Measurements from ENCODE around the gene CEP128. TPM values are rescaled to one million over a fixed set of nuclear protein-coding genes. Genes with fewer than 3 reads are reported as not detected.

The CEP128 gene
- total RNA-seq, 6 experiments from 2014 or later, result 4.8 to 10.3 (median 8.8) TPM

- Mint-ChIP-seq H3K9me3 (no peaks in the 10 kb centered on the region), H3K27ac (no peak overlapping the region), H3K27me3 (ENCODE audit: insufficient read depth) (no peaks in the 10 kb centered on the region), H3K4me1 (ENCODE audit: low read depth) (no peaks in the 10 kb centered on the region), H3K4me3 (no peak overlapping the region), H3K36me3 (ENCODE audit: low read depth) (no peaks in the 10 kb centered on the region)
- no peak for TF ChIP-seq CTCF (IDR thresholded peaks at IDR 0.05)
- no peak for DNase-seq
Observed at GRCh38 chr14:80560800-80561657, 380.5 kb downstream of the CEP128 start.

- no peaks in the 10 kb centered on the region for H3K27me3 Mint-ChIP-seq (ENCODE audit: insufficient read depth)
- no peak for DNase-seq
- H3K27ac Mint-ChIP-seq, result no peak overlapping the region
- H3K4me1 Mint-ChIP-seq (ENCODE audit: low read depth), result no peaks in the 10 kb centered on the region
- H3K9me3 Mint-ChIP-seq, result no peaks in the 10 kb centered on the region
- no peak overlapping the region for H3K4me3 Mint-ChIP-seq
- H3K36me3 Mint-ChIP-seq (ENCODE audit: low read depth), result no peaks in the 10 kb centered on the region
- no peak for TF ChIP-seq CTCF (IDR thresholded peaks at IDR 0.05)
Observed at GRCh38 chr14:80554139-80554538, 387.4 kb downstream of the CEP128 start.

GRCh38 chr14:80549141-80549540 is 392.4 kb downstream of the CEP128 start:
- TF ChIP-seq CTCF (IDR thresholded peaks at IDR 0.05), result no peak
- Mint-ChIP-seq H3K9me3 (no peaks in the 10 kb centered on the region), H3K27ac (no peak overlapping the region), H3K27me3 (ENCODE audit: insufficient read depth) (no peaks in the 10 kb centered on the region), H3K36me3 (ENCODE audit: low read depth) (no peaks in the 10 kb centered on the region), H3K4me3 (no peak overlapping the region), H3K4me1 (ENCODE audit: low read depth) (no peaks in the 10 kb centered on the region)
- no peak for DNase-seq

GRCh38 chr14:80545935-80546854 is 395.3 kb downstream of the CEP128 start:
- no peak overlapping the region for H3K27ac Mint-ChIP-seq
- H3K36me3 Mint-ChIP-seq (ENCODE audit: low read depth), result 0 out of 2 replicates have a peak, but pooled peaks cover 3% of the 10 kb centered on the region
- H3K27me3 Mint-ChIP-seq (ENCODE audit: insufficient read depth), result no peaks in the 10 kb centered on the region
- TF ChIP-seq CTCF (IDR thresholded peaks at IDR 0.05), result peak; percentile 14; the same call in 1 of the 2 replicates
- H3K9me3 Mint-ChIP-seq, result no peaks in the 10 kb centered on the region
- H3K4me3 Mint-ChIP-seq, result no peak overlapping the region
- DNase-seq, result no peak
- no peaks in the 10 kb centered on the region for H3K4me1 Mint-ChIP-seq (ENCODE audit: low read depth)

DNA sequence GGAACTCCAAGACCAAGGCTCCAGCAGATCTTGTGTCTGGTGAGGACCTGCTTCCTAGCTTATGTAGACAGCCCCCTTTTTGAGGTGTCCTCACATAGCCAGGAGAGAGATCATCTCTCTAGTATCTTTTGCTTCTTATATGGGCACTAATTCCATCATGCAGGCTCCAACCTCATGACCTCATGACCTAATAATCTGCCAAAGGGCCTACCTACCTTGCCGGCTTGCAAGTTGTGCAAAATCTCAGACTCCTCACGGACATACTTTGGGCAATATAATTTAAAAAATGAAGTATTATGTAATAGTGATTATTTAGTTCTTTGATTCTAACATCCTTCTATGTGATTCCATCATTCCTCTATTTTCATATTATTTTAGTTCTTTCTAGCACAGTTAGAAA is 397.2 kb downstream of the CEP128 start:
- H3K4me3 Mint-ChIP-seq, result no peak overlapping the region
- H3K4me1 Mint-ChIP-seq (ENCODE audit: low read depth), result no peaks in the 10 kb centered on the region
- no peaks in the 10 kb centered on the region for H3K27me3 Mint-ChIP-seq (ENCODE audit: insufficient read depth)
- no peak for DNase-seq
- H3K27ac Mint-ChIP-seq, result no peak overlapping the region
- peaks cover 15% of the 10 kb centered on the region for H3K36me3 Mint-ChIP-seq (ENCODE audit: low read depth)
- peaks cover 10% of the 10 kb centered on the region for H3K9me3 Mint-ChIP-seq
- TF ChIP-seq CTCF (IDR thresholded peaks at IDR 0.05), result no peak

Data from HFFc6 (cell line).